Bronchus fibroblast of lung (primary cell): ENCODE results near the gene RAD51. TPM values are rescaled to one million over a fixed set of nuclear protein-coding genes. Genes with fewer than 3 reads are reported as not detected.

ENCODE experiments used
- total RNA-seq: library from RNA; depleted of rRNA; stranded (reverse); fragments of >200 nt; gene quantifications from 2 replicates; pipeline ENCODE4 v1.2.3, GENCODE V29; 2015

Gene RAD51
- total RNA-seq = 12.9 and 14.1 TPM in 2 replicates

GRCh38 chr15:40694688-40695468 lies at the start of gene RAD51:
TSS of gene RAD51 (plus strand) at chr15:40695174. CDS start at chr15:40698759, 3,585 bp downstream.

GRCh38 chr15:40754883-40755811 lies 60.2 kb downstream of the RAD51 start, which contains the start of gene RMDN3:
TSS of gene RMDN3 (minus strand) at chr15:40755254. CDS start at chr15:40754783, 471 bp downstream.

DNA sequence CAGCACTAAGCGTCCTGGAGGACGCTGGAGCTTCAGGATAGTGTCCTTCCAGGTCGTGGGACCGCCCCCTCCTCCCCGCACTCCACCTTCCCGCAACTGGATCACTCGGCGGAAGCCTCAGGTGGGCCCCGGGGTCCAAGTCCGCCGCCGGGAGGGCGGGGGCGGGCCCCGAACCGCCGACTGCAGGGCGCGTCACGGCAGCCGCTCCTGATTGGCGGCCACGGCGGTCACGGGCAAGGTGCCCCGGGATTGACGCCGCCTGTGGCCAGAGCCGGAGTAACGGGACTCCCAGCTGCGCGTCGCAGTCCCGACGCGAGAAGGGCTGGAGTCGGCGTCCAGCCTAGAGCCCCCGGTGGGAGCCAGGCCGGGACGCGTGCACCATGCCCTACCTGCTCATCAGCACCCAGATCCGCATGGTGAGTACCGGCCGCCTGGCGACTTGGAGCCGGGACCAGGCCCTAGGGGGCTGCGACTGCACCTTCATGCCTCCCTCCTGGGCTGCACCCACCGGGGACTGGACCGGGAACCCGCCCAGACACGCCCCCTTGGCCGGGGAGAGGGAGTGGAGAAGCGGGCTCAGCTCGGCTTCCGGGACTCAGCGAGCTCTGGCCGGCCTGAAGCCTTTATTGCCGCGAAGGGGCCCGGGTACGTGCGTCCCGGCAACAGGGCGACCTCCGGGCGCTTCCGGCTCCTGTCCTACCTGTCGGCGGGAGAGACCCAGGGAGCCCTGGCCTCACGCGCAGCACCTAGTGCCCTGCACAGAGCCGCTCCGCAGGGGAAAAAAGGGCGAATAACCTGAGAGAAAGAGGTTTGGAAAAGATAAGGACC lies 69.0 kb downstream of the RAD51 start, which contains the start of gene GCHFR:
Gene GCHFR (plus strand): TSS at position 268 of the 828 bp plus-strand sequence. CDS start 113 bp downstream, at position 381.

GRCh38 chr15:40769274-40770146 lies 74.5 kb downstream of the RAD51 start, which contains the start of gene C15orf62:
TSS of gene C15orf62 (plus strand) at chr15:40769980. CDS start at chr15:40770496, 516 bp downstream.

Other genes with a start within 250 kb of the RAD51 start
- gene CHST14, start 224.2 kb upstream of the RAD51 start, total RNA-seq = 17.1 and 19.0 TPM in 2 replicates
- gene CCDC32, start 130.1 kb upstream of the RAD51 start, total RNA-seq = 18.1 and 20.5 TPM in 2 replicates
- 10.9 and 13.2 TPM in 2 replicates for gene RPUSD2, start 125.9 kb upstream of the RAD51 start, total RNA-seq
- 15.5 and 21.4 TPM in 2 replicates for gene KNL1, start 100.9 kb upstream of the RAD51 start, total RNA-seq
- 11.4 and 16.8 TPM in 2 replicates for gene RMDN3, start 60.1 kb downstream of the RAD51 start, total RNA-seq
- gene GCHFR, start 68.9 kb downstream of the RAD51 start, total RNA-seq = 4.2 and 4.8 TPM in 2 replicates
- not detected in 2 replicates for gene C15orf62, start 74.8 kb downstream of the RAD51 start, total RNA-seq
- 20.1 and 32.3 TPM in 2 replicates for gene ZFYVE19, start 111.9 kb downstream of the RAD51 start, total RNA-seq
- 33.9 and 60.5 TPM in 2 replicates for gene DNAJC17, start 112.3 kb downstream of the RAD51 start, total RNA-seq
- gene PPP1R14D, start 133.5 kb downstream of the RAD51 start, total RNA-seq = not detected in 2 replicates
- gene SPINT1, start 148.9 kb downstream of the RAD51 start, total RNA-seq = 2.5 and 4.3 TPM in 2 replicates
- not detected in 2 replicates for gene RHOV, start 179.1 kb downstream of the RAD51 start, total RNA-seq
- gene VPS18, start 199.3 kb downstream of the RAD51 start, total RNA-seq = 24.0 and 26.6 TPM in 2 replicates
- under 0.01 and 0.15 TPM in 2 replicates for gene DLL4, start 234.2 kb downstream of the RAD51 start, total RNA-seq